ENCODE results near the gene FADS1. TPM values are rescaled to one million over a fixed set of nuclear protein-coding genes. Genes with fewer than 3 reads are reported as not detected.

FADS1 gene
- total and polyA plus RNA-seq, 5 donors = 27.6 to 45.7 (median 43.1) TPM

GRCh38 chr11:61771985-61772455 is 44.8 kb downstream of the FADS1 start:
- no peaks in the 10 kb centered on the region for H3K4me1 ChIP-seq (ENCODE audit: control insufficient read depth, insufficient read depth, low read length)
- no peak overlapping the region for H3K4me3 ChIP-seq (ENCODE audit: low read length)
- H3K27me3 ChIP-seq (ENCODE audit: control insufficient read depth, insufficient read depth) = no peaks in the 10 kb centered on the region
- no peak for ATAC-seq
- DNase-seq = no peak
- H3K27ac ChIP-seq (ENCODE audit: low read length) = no peak overlapping the region
- WGBS = 45% methylated on average over 7 of the region's 7 CpGs
- H3K9me3 ChIP-seq (ENCODE audit: control insufficient read depth, low read length) = no peaks in the 10 kb centered on the region
- intact Hi-C loops (cut with DNase I) = no loop called here

- DNase-seq = no peak
- Histone ChIP-seq H3K9me3 (ENCODE audit: control insufficient read depth, low read length) (no peaks in the 10 kb centered on the region), H3K4me1 (ENCODE audit: control insufficient read depth, insufficient read depth, low read length) (no peaks in the 10 kb centered on the region), H3K4me3 (ENCODE audit: low read length) (no peak overlapping the region), H3K27me3 (ENCODE audit: control insufficient read depth, insufficient read depth) (no peaks in the 10 kb centered on the region), H3K27ac (ENCODE audit: low read length) (no peak overlapping the region)
- intact Hi-C loops (cut with DNase I) = no loop called here
- no peak for ATAC-seq
- 87% methylated on average over 15 of the region's 15 CpGs for WGBS
Observed at GRCh38 chr11:61771195-61771894, 45.5 kb downstream of the FADS1 start.

DNA sequence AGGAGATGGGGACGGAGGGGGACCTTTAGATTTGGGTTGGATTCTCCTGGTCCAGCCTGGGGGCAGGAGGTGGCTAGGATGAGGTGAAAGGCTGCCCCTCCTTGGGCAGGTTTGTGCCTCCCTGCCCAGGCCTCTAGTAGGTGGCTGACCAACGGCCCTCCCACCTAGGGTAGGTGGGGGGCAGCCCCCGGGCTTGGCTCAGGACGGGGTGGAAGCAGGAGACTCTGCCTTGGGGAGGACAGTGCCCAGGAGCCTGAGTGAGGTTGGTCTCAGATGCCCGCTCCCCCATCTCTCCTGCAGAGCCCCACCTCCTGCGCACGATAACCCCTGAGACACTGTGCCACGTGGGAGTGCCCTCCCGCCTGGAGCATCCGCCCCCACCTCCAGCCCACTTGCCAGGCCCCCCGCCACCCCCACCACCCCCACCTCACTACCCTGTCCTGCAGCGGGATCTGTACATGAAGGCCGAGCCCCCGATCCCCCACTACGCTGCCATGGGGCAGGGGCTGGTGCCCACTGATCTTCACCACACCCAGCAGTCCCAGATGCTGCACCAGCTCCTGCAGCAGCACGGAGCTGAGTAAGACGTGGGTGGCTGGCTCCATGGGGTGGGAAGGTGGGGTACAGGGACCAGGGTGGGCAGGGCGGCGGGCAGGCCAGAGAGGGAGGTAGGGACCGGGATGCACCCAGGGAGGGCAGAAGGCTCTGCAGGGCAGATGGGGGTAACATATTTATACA is 46.7 kb downstream of the FADS1 start:
- intact Hi-C loops (cut with DNase I) = no loop called here
- Histone ChIP-seq H3K27ac (ENCODE audit: low read length) (no peak overlapping the region), H3K4me1 (ENCODE audit: control insufficient read depth, insufficient read depth, low read length) (no peaks in the 10 kb centered on the region), H3K27me3 (ENCODE audit: control insufficient read depth, insufficient read depth) (no peaks in the 10 kb centered on the region), H3K4me3 (ENCODE audit: low read length) (no peak overlapping the region), H3K9me3 (ENCODE audit: control insufficient read depth, low read length) (no peaks in the 10 kb centered on the region)
- WGBS = 85% methylated on average over 20 of the region's 20 CpGs
- ATAC-seq (no peak), DNase-seq (no peak)

DNA sequence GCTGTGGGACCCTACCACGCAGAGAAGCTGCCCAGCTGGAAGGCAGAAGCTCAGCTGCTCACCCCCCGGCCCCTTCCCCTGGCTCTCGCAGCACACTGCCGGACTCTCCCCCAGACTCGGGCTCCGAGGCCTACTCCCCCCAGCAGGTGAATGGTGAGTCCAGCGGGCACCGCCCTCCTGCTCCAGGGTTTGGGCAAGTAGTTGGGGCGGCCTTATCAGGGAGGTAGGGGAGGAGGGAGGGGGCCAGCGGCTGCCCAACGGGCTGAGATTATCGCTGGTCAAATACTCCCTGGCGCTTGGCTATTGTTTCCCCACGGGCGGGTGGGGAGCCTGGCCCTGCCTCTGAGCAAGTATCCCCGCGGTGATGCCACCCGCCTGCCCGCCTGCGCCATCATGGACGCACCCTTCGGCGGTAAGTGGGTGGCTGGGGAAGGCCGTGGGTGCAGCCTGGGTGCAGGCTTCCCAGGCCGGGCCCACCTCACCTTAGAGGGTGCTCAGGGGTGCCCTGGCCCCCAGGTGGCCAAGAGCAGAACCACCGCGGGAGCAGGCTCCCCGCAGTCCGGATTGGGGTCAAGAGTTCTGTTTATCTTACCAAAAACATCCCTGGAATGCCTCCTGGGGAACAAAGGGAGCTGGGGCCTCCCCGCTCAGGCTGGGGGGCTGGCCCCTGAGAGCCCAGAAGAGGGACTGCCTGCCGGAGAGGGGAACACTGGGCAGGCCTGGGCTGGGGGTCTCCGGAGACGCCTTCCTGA is 47.5 kb downstream of the FADS1 start:
- 60% methylated on average over 33 of the region's 33 CpGs for WGBS
- H3K4me1 ChIP-seq (ENCODE audit: control insufficient read depth, insufficient read depth, low read length) = no peaks in the 10 kb centered on the region
- H3K27ac ChIP-seq (ENCODE audit: low read length) = no peak overlapping the region
- ATAC-seq (no peak), DNase-seq (no peak)
- H3K9me3 ChIP-seq (ENCODE audit: control insufficient read depth, low read length) = no peaks in the 10 kb centered on the region
- no peak overlapping the region for H3K4me3 ChIP-seq (ENCODE audit: low read length)
- intact Hi-C loops (cut with DNase I) = no loop called here
- H3K27me3 ChIP-seq (ENCODE audit: control insufficient read depth, insufficient read depth) = no peaks in the 10 kb centered on the region

GRCh38 chr11:61768376-61769076 is 48.3 kb downstream of the FADS1 start:
- WGBS = 73% methylated on average over 11 of the region's 11 CpGs
- intact Hi-C loops (cut with DNase I) = no loop called here
- H3K4me1 ChIP-seq (ENCODE audit: control insufficient read depth, insufficient read depth, low read length) = no peaks in the 10 kb centered on the region
- no peak overlapping the region for H3K27ac ChIP-seq (ENCODE audit: low read length)
- no peak overlapping the region for H3K4me3 ChIP-seq (ENCODE audit: low read length)
- H3K9me3 ChIP-seq (ENCODE audit: control insufficient read depth, low read length) = no peaks in the 10 kb centered on the region
- no peak for DNase-seq
- ATAC-seq = no peak
- no peaks in the 10 kb centered on the region for H3K27me3 ChIP-seq (ENCODE audit: control insufficient read depth, insufficient read depth)

- no peak for DNase-seq
- H3K4me1 ChIP-seq (ENCODE audit: control insufficient read depth, insufficient read depth, low read length) = no peaks in the 10 kb centered on the region
- no peak overlapping the region for H3K27ac ChIP-seq (ENCODE audit: low read length)
- no peak for ATAC-seq
- intact Hi-C loops (cut with DNase I) = no loop called here
- no peaks in the 10 kb centered on the region for H3K9me3 ChIP-seq (ENCODE audit: control insufficient read depth, low read length)
- H3K27me3 ChIP-seq (ENCODE audit: control insufficient read depth, insufficient read depth) = no peaks in the 10 kb centered on the region
- H3K4me3 ChIP-seq (ENCODE audit: low read length) = no peak overlapping the region
- 69% methylated on average over 13 of the region's 13 CpGs for WGBS
Observed at GRCh38 chr11:61766353-61766841, 50.4 kb downstream of the FADS1 start.

DNA sequence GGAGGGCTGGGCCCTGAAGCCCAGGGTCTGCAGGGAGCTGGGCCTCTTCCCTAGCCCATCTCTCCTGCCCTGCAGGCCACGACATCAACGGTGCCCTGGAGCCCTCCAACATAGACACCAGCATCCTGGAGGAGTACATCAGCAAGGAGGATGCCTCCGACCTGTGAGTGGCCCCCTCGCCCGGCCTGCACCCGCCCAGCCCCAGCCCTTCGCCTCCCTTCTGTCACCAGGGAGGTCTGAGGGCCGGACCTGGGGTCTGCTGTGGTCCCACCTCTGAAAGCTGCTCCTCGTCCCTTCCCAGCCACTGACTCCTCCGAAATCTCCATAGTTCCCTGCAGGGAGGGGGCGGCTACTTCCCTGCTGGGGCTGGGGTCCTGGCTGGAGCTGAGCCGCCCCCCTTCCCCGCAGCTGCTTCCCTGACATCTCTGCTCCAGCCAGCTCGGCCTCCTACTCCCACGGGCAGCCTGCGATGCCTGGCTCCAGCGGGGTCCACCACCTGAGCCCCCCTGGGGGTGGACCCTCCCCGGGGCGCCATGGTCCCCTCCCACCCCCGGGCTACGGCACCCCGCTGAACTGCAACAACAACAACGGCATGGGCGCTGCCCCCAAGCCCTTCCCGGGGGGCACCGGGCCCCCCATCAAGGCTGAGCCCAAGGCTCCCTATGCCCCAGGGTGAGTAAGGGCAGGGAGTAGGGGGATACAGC is 51.1 kb downstream of the FADS1 start:
- H3K9me3 ChIP-seq (ENCODE audit: control insufficient read depth, low read length) = no peaks in the 10 kb centered on the region
- DNase-seq (no peak), ATAC-seq (no peak)
- H3K27ac ChIP-seq (ENCODE audit: low read length) = no peak overlapping the region
- 82% methylated on average over 26 of the region's 26 CpGs for WGBS
- no peaks in the 10 kb centered on the region for H3K4me1 ChIP-seq (ENCODE audit: control insufficient read depth, insufficient read depth, low read length)
- no peak overlapping the region for H3K4me3 ChIP-seq (ENCODE audit: low read length)
- intact Hi-C loops (cut with DNase I) = no loop called here
- H3K27me3 ChIP-seq (ENCODE audit: control insufficient read depth, insufficient read depth) = no peaks in the 10 kb centered on the region

GRCh38 chr11:61764606-61765260 is 52.1 kb downstream of the FADS1 start:
- Histone ChIP-seq H3K4me1 (ENCODE audit: control insufficient read depth, insufficient read depth, low read length) (no peaks in the 10 kb centered on the region), H3K27me3 (ENCODE audit: control insufficient read depth, insufficient read depth) (no peaks in the 10 kb centered on the region), H3K4me3 (ENCODE audit: low read length) (no peak overlapping the region), H3K27ac (ENCODE audit: low read length) (no peak overlapping the region), H3K9me3 (ENCODE audit: control insufficient read depth, low read length) (no peaks in the 10 kb centered on the region)
- ATAC-seq = peak; percentile 3 to 42
- no peak for DNase-seq
- 47% methylated on average over 22 of the region's 22 CpGs for WGBS
- intact Hi-C loops (cut with DNase I) = no loop called here

- DNase-seq (no peak), ATAC-seq (peak in 1 of 2 donors; percentile 5)
- 74% methylated on average over 23 of the region's 23 CpGs for WGBS
- Histone ChIP-seq H3K27ac (ENCODE audit: low read length) (no peak overlapping the region), H3K9me3 (ENCODE audit: control insufficient read depth, low read length) (no peaks in the 10 kb centered on the region), H3K27me3 (ENCODE audit: control insufficient read depth, insufficient read depth) (no peaks in the 10 kb centered on the region), H3K4me3 (ENCODE audit: low read length) (no peak overlapping the region), H3K4me1 (ENCODE audit: control insufficient read depth, insufficient read depth, low read length) (no peaks in the 10 kb centered on the region)
- intact Hi-C loops (cut with DNase I) = no loop called here
Observed at GRCh38 chr11:61763930-61764605, 52.7 kb downstream of the FADS1 start.

Measured in right cardiac atrium (tissue), 5 donors.